A549 (cell line): Measurements from ENCODE around the gene DPF1. TPM values are rescaled to one million over a fixed set of nuclear protein-coding genes. Genes with fewer than 3 reads are reported as not detected.

Experiments
- ATAC-seq, 2 experiments: fragments of 200-7000 bp in 1 of 2; fragments of >200 bp in 1 of 2; cut with Nextera tagmentation in 1 of 2; cut with Tn5 transposase in 1 of 2; 3 replicates each; pipeline versions ENCODE4 v1.8.0 to v1.9.1; 2018 to 2020; ENCODE audit warnings: mild to moderate bottlenecking in 1 of 2, moderate library complexity in 1 of 2
- CTCF ChIA-PET: fragments of 300-600 bp; sonication (Branson Sonifier 250); formaldehyde crosslinking; extraction: SDS; loops from one replicate; lab custom pipeline; 2021; ENCODE audit warnings: antibody characterized with exemption, inconsistent platforms; lab: Yijun Ruan, JAX
- POLR2A ChIA-PET: fragments of 350-600 bp; formaldehyde crosslinking; extraction: SDS; loops from one replicate; lab custom pipeline; 2021; ENCODE audit warnings: antibody characterized with exemption, inconsistent platforms; lab: Yijun Ruan, JAX
- DNase-seq, 2 experiments: peaks; one replicate each; pipeline versions ENCODE4 v3.0.0 to v3.0.0-alpha.2; 2011 to 2016; ENCODE audit warnings: low read depth in 1 of 2, low spot score in 1 of 2
- FAIRE-seq: peaks from 2 replicates; lab custom pipeline; 2011; peaks lifted over from hg19 to GRCh38; lab: Jason Lieb, UNC
- H3K27ac ChIP-seq, 2 experiments: fragments of >200 bp; sonication (Bioruptor Twin); formaldehyde crosslinking; 3 replicates each; pipeline ENCODE4 v1.5.1; 2016 to 2017
- H3K4me1 ChIP-seq: fragments of >200 bp; sonication (Bioruptor Twin); formaldehyde crosslinking; 3 replicates; pipeline ENCODE4 v1.6.1; 2016
- H3K4me2 ChIP-seq: fragments of >200 bp; sonication (Bioruptor Twin); formaldehyde crosslinking; 3 replicates; pipeline ENCODE4 v1.6.1; 2016
- H3K4me3 ChIP-seq: fragments of >200 bp; sonication (Bioruptor Twin); formaldehyde crosslinking; 3 replicates; pipeline ENCODE4 v1.5.1; 2016
- H3K9me3 ChIP-seq: fragments of >200 bp; sonication (Bioruptor Twin); formaldehyde crosslinking; 3 replicates; pipeline ENCODE4 v1.6.1; 2016
- CBX2 ChIP-seq: fragments of 200-600 bp; sonication (generic); IDR thresholded peaks from 2 replicates; pipeline ENCODE4 v1.6.1; 2016; ENCODE audit warnings: low read depth, mild to moderate bottlenecking, borderline replicate concordance
- CHD2 ChIP-seq: fragments of 150-350 bp; IDR thresholded peaks from 2 replicates; pipeline ENCODE4 v1.6.1; 2014; ENCODE audit warnings: low read length; ENCODE audit not compliant: partially characterized antibody
- EHF ChIP-seq: fragments of 250-450 bp; sonication (Bioruptor Pico); IDR thresholded peaks from 2 replicates; pipeline ENCODE4 v1.5.0; 2020; ENCODE audit warnings: mild to moderate bottlenecking
- ESRRA ChIP-seq: fragments of 150-350 bp; IDR thresholded peaks from 2 replicates; pipeline ENCODE4 v1.6.1; 2014; ENCODE audit warnings: mild to moderate bottlenecking, low read length, borderline replicate concordance
- HOXB13 ChIP-seq: fragments of 250-450 bp; sonication (Bioruptor Pico); IDR thresholded peaks from 2 replicates; pipeline ENCODE4 v1.5.0; 2020; ENCODE audit warnings: low read depth, mild to moderate bottlenecking, moderate library complexity
- MAX ChIP-seq: IDR thresholded peaks from 2 replicates; pipeline ENCODE4 v1.6.1; 2012
- MAZ ChIP-seq: fragments of 150-350 bp; IDR thresholded peaks from 2 replicates; pipeline ENCODE4 v1.6.1; 2014; ENCODE audit warnings: antibody characterized with exemption, low read depth, low read length, borderline replicate concordance
- PHF8 ChIP-seq: fragments of 200-600 bp; sonication (generic); IDR thresholded peaks from 2 replicates; pipeline ENCODE4 v1.6.1; 2016; ENCODE audit warnings: low read depth, mild to moderate bottlenecking, antibody characterized with exemption, moderate library complexity, borderline replicate concordance
- RAD21 ChIP-seq, 2 experiments: fragments of >200 bp in 1 of 2; sonication (Bioruptor Twin) in 1 of 2; formaldehyde crosslinking in 1 of 2; IDR thresholded peaks in 1 of 2; conservative IDR thresholded peaks in 1 of 2; 2 replicates in 1 of 2; 3 replicates in 1 of 2; pipeline ENCODE4 v1.6.1; 2012 to 2018; ENCODE audit warnings: inconsistent platforms in 1 of 2
- SMC3 ChIP-seq: fragments of >200 bp; sonication (Bioruptor Twin); formaldehyde crosslinking; IDR thresholded peaks from 3 replicates; pipeline ENCODE4 v1.6.1; 2018; ENCODE audit warnings: inconsistent platforms
- TP53 ChIP-seq: fragments of 250-450 bp; sonication (Bioruptor Pico); IDR thresholded peaks from 2 replicates; pipeline ENCODE4 v1.5.0; 2021; ENCODE audit warnings: mild to moderate bottlenecking, moderate library complexity
- ZNF302 ChIP-seq: fragments of 250-450 bp; sonication (Bioruptor Pico); IDR thresholded peaks from 2 replicates; pipeline ENCODE4 v1.9.0; 2021; ENCODE audit warnings: inconsistent platforms, mild to moderate bottlenecking, moderate library complexity
- ZSCAN20 ChIP-seq: fragments of 250-450 bp; sonication (Bioruptor Pico); IDR thresholded peaks from 2 replicates; pipeline ENCODE4 v1.8.0; 2022; ENCODE audit warnings: mild to moderate bottlenecking, moderate library complexity
- WGBS: methylation state at CpG from one replicate; pipeline ENCODE4 v1.1.6; 2017; ENCODE audit errors: missing lambda C conversion rate; 5-methylcytosine and 5-hydroxymethylcytosine counted together
- polyA plus RNA-seq, 4 experiments: library from polyadenylated mRNA; depleted of rRNA in 3 of 4; stranded (reverse); fragments of >200 nt; fragmentation: RNase III in 1 of 4; extraction: RNeasy Plus Mini Kit Qiagen cat#74134 plus additional on column Dnase treatment in 1 of 4; gene quantifications; 2 replicates in 3 of 4; 3 replicates in 1 of 4; pipeline ENCODE4 v1.2.3, GENCODE V29; 2011 to 2017
- TF ChIP-seq, protein P1 (sequence below): fragments of 250-450 bp; sonication (Bioruptor Pico); IDR thresholded peaks from 2 replicates; pipeline ENCODE4 v1.5.0; 2021; ENCODE audit warnings: mild to moderate bottlenecking, moderate library complexity, borderline replicate concordance
- TF ChIP-seq, protein P2 (sequence below): fragments of >200 bp; sonication (Bioruptor Twin); formaldehyde crosslinking; IDR thresholded peaks from 3 replicates; pipeline ENCODE4 v1.6.1; 2016
- TF ChIP-seq, protein P3 (sequence below): fragments of 250-450 bp; sonication (Bioruptor Pico); IDR thresholded peaks from 2 replicates; pipeline ENCODE4 v1.5.0; 2020; ENCODE audit warnings: low read depth, mild to moderate bottlenecking, moderate library complexity
- TF ChIP-seq, protein P4 (sequence below): IDR thresholded peaks from 2 replicates; pipeline ENCODE4 v1.6.1; 2012; ENCODE audit warnings: low read depth, borderline replicate concordance
- TF ChIP-seq, protein P5 (sequence below): fragments of >200 bp; sonication (Bioruptor Twin); formaldehyde crosslinking; IDR thresholded peaks from 3 replicates; pipeline ENCODE4 v1.5.1; 2016
- TF ChIP-seq, protein P6 (sequence below): fragments of >200 bp; sonication (Bioruptor Twin); formaldehyde crosslinking; IDR thresholded peaks from 2 replicates; pipeline ENCODE4 v1.6.1; 2016

DPF1 gene
- polyA plus RNA-seq, 2 of the 4 experiments (the other 2 are of a cell fraction) = 2.1 to 6.8 TPM

DNA sequence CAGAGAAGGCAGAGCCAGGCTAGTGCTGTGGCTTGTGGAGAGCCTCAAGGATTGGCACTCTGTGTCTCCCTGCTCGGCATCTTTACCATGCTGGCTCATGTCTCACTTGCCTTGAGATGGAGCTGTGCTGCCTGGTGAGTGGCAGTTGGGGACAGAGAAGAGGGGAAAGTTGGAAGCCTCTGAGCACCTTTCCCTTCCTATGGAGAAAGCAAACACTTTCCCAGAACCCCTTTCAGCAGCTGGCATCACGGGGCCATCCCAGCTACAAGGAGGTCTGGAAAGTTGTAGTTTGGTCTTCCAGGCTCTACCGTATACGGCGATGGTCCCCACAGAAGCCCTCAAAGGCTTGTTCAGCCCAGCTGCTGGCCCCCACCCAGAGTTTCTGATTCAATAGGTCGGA, 58.7 kb downstream of the DPF1 start:
- ATAC-seq (peak in 1 of 2 experiments; percentile 10; a peak in 1 of 6 replicates), DNase-seq (no peak), FAIRE-seq (no peak)
- no peak overlapping the region for H3K4me2 ChIP-seq
- 96% methylated on average over 6 of the region's 6 CpGs for WGBS
- POLR2A ChIA-PET = interaction anchor here (0.5 kb wide), 1 partner anchor 1156 kb away, joined by 5 read pairs; the partner anchor contains the start of gene LRFN1
- no peak for TF ChIP-seq HOXB13 (CRISPR knock-in tag)
- CTCF ChIA-PET = interaction anchor here (0.9 to 2.1 kb wide), 4 partner anchors 15 to 68 kb away, joined by 3 to 8 read pairs (median 4); no protein-coding TSS in a partner anchor
- H3K9me3 ChIP-seq = peaks cover 25% of the 10 kb centered on the region
- no peaks in the 10 kb centered on the region for H3K4me1 ChIP-seq
- H3K27ac ChIP-seq = no peak overlapping the region
- no peak overlapping the region for H3K4me3 ChIP-seq

- no peak for FAIRE-seq
These were observed 59.5 kb downstream of the DPF1 start for GRCh38 chr19:38164526-38164925.

More at GRCh38 chr19:38164526-38164925, 59.5 kb downstream of the DPF1 start:
- POLR2A ChIA-PET = no interaction called here
- no peak overlapping the region for H3K4me3 ChIP-seq
- WGBS = 96% methylated on average over 25 of the region's 25 CpGs
- CTCF ChIA-PET = interaction anchor here (0.9 to 2.1 kb wide), 4 partner anchors 14 to 262 kb away, joined by 4 to 8 read pairs (median 6); no protein-coding TSS in a partner anchor
- no peak; a peak in 1 of 6 replicates for ATAC-seq
- TF ChIP-seq, protein P1, sequence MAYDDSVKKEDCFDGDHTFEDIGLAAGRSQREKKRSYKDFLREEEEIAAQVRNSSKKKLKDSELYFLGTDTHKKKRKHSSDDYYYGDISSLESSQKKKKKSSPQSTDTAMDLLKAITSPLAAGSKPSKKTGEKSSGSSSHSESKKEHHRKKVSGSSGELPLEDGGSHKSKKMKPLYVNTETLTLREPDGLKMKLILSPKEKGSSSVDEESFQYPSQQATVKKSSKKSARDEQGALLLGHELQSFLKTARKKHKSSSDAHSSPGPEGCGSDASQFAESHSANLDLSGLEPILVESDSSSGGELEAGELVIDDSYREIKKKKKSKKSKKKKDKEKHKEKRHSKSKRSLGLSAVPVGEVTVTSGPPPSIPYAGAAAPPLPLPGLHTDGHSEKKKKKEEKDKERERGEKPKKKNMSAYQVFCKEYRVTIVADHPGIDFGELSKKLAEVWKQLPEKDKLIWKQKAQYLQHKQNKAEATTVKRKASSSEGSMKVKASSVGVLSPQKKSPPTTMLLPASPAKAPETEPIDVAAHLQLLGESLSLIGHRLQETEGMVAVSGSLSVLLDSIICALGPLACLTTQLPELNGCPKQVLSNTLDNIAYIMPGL (CRISPR knock-in tag) = no peak
- TF ChIP-seq ZNF302 (CRISPR knock-in tag) (no peak), MAZ (no peak), TP53 (CRISPR knock-in tag) (no peak), EHF (CRISPR knock-in tag) (no peak), CHD2 (no peak), PHF8 (no peak), ESRRA (no peak), CBX2 (no peak), MAX (no peak), ZSCAN20 (CRISPR knock-in tag) (no peak), RAD21 (conservative IDR thresholded peaks at IDR 0.05 in 1 of 2, IDR thresholded peaks at IDR 0.05 in 1 of 2) (no peak), SMC3 (no peak)
- TF ChIP-seq, protein P2, sequence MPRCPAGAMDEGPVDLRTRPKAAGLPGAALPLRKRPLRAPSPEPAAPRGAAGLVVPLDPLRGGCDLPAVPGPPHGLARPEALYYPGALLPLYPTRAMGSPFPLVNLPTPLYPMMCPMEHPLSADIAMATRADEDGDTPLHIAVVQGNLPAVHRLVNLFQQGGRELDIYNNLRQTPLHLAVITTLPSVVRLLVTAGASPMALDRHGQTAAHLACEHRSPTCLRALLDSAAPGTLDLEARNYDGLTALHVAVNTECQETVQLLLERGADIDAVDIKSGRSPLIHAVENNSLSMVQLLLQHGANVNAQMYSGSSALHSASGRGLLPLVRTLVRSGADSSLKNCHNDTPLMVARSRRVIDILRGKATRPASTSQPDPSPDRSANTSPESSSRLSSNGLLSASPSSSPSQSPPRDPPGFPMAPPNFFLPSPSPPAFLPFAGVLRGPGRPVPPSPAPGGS = no peak
- TF ChIP-seq, protein P3, sequence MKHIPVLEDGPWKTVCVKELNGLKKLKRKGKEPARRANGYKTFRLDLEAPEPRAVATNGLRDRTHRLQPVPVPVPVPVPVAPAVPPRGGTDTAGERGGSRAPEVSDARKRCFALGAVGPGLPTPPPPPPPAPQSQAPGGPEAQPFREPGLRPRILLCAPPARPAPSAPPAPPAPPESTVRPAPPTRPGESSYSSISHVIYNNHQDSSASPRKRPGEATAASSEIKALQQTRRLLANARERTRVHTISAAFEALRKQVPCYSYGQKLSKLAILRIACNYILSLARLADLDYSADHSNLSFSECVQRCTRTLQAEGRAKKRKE = no peak
- TF ChIP-seq, protein P4, sequence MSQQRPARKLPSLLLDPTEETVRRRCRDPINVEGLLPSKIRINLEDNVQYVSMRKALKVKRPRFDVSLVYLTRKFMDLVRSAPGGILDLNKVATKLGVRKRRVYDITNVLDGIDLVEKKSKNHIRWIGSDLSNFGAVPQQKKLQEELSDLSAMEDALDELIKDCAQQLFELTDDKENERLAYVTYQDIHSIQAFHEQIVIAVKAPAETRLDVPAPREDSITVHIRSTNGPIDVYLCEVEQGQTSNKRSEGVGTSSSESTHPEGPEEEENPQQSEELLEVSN = no peak
- TF ChIP-seq, protein P5, sequence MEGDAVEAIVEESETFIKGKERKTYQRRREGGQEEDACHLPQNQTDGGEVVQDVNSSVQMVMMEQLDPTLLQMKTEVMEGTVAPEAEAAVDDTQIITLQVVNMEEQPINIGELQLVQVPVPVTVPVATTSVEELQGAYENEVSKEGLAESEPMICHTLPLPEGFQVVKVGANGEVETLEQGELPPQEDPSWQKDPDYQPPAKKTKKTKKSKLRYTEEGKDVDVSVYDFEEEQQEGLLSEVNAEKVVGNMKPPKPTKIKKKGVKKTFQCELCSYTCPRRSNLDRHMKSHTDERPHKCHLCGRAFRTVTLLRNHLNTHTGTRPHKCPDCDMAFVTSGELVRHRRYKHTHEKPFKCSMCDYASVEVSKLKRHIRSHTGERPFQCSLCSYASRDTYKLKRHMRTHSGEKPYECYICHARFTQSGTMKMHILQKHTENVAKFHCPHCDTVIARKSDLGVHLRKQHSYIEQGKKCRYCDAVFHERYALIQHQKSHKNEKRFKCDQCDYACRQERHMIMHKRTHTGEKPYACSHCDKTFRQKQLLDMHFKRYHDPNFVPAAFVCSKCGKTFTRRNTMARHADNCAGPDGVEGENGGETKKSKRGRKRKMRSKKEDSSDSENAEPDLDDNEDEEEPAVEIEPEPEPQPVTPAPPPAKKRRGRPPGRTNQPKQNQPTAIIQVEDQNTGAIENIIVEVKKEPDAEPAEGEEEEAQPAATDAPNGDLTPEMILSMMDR = no peak
- TF ChIP-seq, protein P6, sequence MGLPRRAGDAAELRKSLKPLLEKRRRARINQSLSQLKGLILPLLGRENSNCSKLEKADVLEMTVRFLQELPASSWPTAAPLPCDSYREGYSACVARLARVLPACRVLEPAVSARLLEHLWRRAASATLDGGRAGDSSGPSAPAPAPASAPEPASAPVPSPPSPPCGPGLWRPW = no peak
- H3K9me3 ChIP-seq = peaks cover 27% of the 10 kb centered on the region
- H3K27ac ChIP-seq = no peak overlapping the region
- no peaks in the 10 kb centered on the region for H3K4me1 ChIP-seq
- no peak overlapping the region for H3K4me2 ChIP-seq
- DNase-seq = no peak
